ENCODE data around the gene GALNT8. TPM values are rescaled to one million over a fixed set of nuclear protein-coding genes. Genes with fewer than 3 reads are reported as not detected.

GALNT8 gene
- total and polyA plus RNA-seq, 4 donors, result 13.1 to 45.1 (median 30.4) TPM

DNA sequence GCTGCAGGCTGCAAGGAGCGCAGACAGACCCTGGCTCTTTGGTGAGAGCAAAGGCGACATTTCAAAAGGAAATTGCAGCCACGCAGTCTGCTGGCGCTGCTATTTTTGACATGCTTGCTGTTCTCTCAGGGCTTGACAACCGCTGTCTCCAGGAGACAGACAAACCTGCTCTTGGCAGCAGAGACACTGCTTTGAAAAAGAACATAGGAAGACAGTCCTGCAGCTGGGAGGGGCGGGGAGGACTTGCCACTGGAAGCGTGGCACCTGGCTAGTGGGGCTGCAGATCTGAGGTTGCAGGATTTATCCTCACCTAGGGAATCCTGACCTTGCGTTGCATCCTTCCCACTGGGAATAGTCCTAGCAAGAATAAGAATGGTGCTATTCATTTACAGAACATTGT, 97.7 kb downstream of the GALNT8 start:
- no peak overlapping the region for H3K4me3 ChIP-seq (ENCODE audit: low read depth, low read length)
- H3K27ac ChIP-seq (ENCODE audit: low read depth, low read length), result no peak overlapping the region
- peaks cover 38% of the 10 kb centered on the region for H3K4me1 ChIP-seq (ENCODE audit: control insufficient read depth, insufficient read depth, low read length)
- DNase-seq (ENCODE audit: low read depth in 4 of 6, low spot score in 6 of 6), result peak in 4 of 6 donors; percentile 31 to 88 (median 52)
- no peaks in the 10 kb centered on the region for H3K36me3 ChIP-seq (ENCODE audit: control insufficient read depth, insufficient read depth, low read length)
- WGBS (ENCODE audit: insufficient coverage), result 23% methylated on average over 7 of the region's 8 CpGs
- H3K27me3 ChIP-seq (ENCODE audit: control insufficient read depth, insufficient read depth, low read length), result no peaks in the 10 kb centered on the region
- H3K9me3 ChIP-seq (ENCODE audit: control insufficient read depth, insufficient read depth, low read length), result no peaks in the 10 kb centered on the region

DNA sequence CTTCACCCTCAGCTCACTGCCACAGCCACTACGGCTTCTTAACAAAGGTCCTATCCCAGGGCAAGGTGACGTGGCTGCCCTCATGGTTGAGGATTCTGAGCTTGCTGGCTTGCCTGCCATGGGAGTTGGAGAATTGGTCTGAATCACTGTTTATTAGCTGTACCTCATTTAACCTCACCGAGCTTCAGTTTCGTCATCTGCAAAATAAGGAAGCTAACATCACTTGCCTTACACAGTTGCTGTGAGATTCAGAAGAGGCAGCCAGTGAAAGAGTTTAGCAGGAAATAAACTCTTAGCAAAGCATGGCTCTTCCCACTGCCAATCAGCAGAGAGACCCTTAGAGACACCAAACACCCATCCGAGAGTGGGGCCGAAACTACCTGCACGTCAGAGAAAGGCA, 99.5 kb downstream of the GALNT8 start:
- H3K36me3 ChIP-seq (ENCODE audit: control insufficient read depth, insufficient read depth, low read length), result no peaks in the 10 kb centered on the region
- H3K27ac ChIP-seq (ENCODE audit: low read depth, low read length), result no peak overlapping the region
- no peaks in the 10 kb centered on the region for H3K27me3 ChIP-seq (ENCODE audit: control insufficient read depth, insufficient read depth, low read length)
- peaks cover 28% of the 10 kb centered on the region for H3K4me1 ChIP-seq (ENCODE audit: control insufficient read depth, insufficient read depth, low read length)
- no peak for DNase-seq (ENCODE audit: low read depth in 4 of 6, low spot score in 6 of 6)
- 75% methylated on average over 2 of the region's 7 CpGs for WGBS (ENCODE audit: insufficient coverage)
- H3K4me3 ChIP-seq (ENCODE audit: low read depth, low read length), result no peak overlapping the region
- no peaks in the 10 kb centered on the region for H3K9me3 ChIP-seq (ENCODE audit: control insufficient read depth, insufficient read depth, low read length)

DNA sequence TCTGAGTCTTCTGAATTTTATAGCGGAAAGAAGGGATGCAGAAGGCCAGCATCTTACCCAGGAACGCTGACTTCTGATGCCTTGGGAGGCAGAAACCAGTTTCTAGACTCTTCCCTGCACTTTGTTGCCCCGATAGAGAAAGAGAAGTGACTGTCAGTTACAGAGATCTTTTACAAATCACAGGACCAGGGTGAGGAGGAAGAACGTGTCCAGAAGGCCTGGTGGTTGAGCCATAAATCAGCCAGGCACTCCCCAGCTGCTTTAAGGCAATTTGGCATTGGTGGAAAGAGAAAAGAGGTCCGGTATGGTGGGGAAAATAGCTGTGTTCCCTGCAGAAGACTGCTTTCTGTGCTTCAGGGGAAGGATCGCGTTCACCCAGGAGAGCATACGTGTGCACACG, 100.8 kb downstream of the GALNT8 start:
- H3K27me3 ChIP-seq (ENCODE audit: control insufficient read depth, insufficient read depth, low read length), result no peaks in the 10 kb centered on the region
- WGBS (ENCODE audit: insufficient coverage), result 38% methylated on average over 3 of the region's 9 CpGs
- H3K27ac ChIP-seq (ENCODE audit: low read depth, low read length), result no peak overlapping the region
- no peaks in the 10 kb centered on the region for H3K36me3 ChIP-seq (ENCODE audit: control insufficient read depth, insufficient read depth, low read length)
- H3K9me3 ChIP-seq (ENCODE audit: control insufficient read depth, insufficient read depth, low read length), result no peaks in the 10 kb centered on the region
- no peak overlapping the region for H3K4me3 ChIP-seq (ENCODE audit: low read depth, low read length)
- DNase-seq (ENCODE audit: low read depth in 4 of 6, low spot score in 6 of 6), result peak in 1 of 6 donors; percentile 32
- peaks cover 28% of the 10 kb centered on the region for H3K4me1 ChIP-seq (ENCODE audit: control insufficient read depth, insufficient read depth, low read length)

Other genes with a start within 250 kb of the GALNT8 start
- 10 to 100 TPM; 10.6 to 13.2 TPM for gene RAD51AP1, start 181.5 kb upstream of the GALNT8 start, total RNA-seq
- gene RAD51AP1, start 181.5 kb upstream of the GALNT8 start, polyA plus RNA-seq (ENCODE audit: insufficient read length in 2 of 2), result 10 to 100 TPM; 10.2 to 12.6 TPM
- gene DYRK4, start 158.2 kb upstream of the GALNT8 start, total RNA-seq, result 10 to 100 TPM; 28.6 to 79.4 TPM
- 10 to 100 TPM; 48.1 to 49.5 TPM for gene DYRK4, start 158.2 kb upstream of the GALNT8 start, polyA plus RNA-seq (ENCODE audit: insufficient read length in 2 of 2)
- gene AKAP3, start 71.3 kb upstream of the GALNT8 start, total RNA-seq, result 1 to 10 TPM; 1.5 to 3.3 TPM
- 1 to 10 TPM; 2.0 to 3.2 TPM for gene AKAP3, start 71.3 kb upstream of the GALNT8 start, polyA plus RNA-seq (ENCODE audit: insufficient read length in 2 of 2)
- gene NDUFA9, start 71.3 kb upstream of the GALNT8 start, total RNA-seq, result 100 to 1,000 TPM in 1 of 2 donors, 10 to 100 TPM in 1; 37.6 to 111 TPM
- 10 to 100 TPM; 71.7 to 77.0 TPM for gene NDUFA9, start 71.3 kb upstream of the GALNT8 start, polyA plus RNA-seq (ENCODE audit: insufficient read length in 2 of 2)
- gene KCNA1, start 189.5 kb downstream of the GALNT8 start, total RNA-seq, result 10 to 100 TPM in 1 of 2 donors, 1 to 10 TPM in 1; 1.9 to 21.8 TPM
- gene KCNA1, start 189.5 kb downstream of the GALNT8 start, polyA plus RNA-seq (ENCODE audit: insufficient read length in 2 of 2), result 1 to 10 TPM; 7.1 to 7.5 TPM